GM12872 (cell line): ENCODE results near the gene TTC38.

Source experiments
- CTCF ChIP-seq: IDR thresholded peaks from 3 replicates; pipeline ENCODE4 v1.5.1; 2011; ENCODE audit warnings: low read depth, mild to moderate bottlenecking, low read length, moderate library complexity; ENCODE audit not compliant: insufficient read depth

TTC38 gene

GRCh38 chr22:46328797-46329196 lies 61.0 kb downstream of the TTC38 start:
- TF ChIP-seq CTCF: no peak

GRCh38 chr22:46329616-46330015 lies 61.8 kb downstream of the TTC38 start:
- no peak for TF ChIP-seq CTCF

- TF ChIP-seq CTCF: no peak
Observed at GRCh38 chr22:46330426-46330825, 62.6 kb downstream of the TTC38 start.

GRCh38 chr22:46331496-46331895 lies 63.7 kb downstream of the TTC38 start:
- no peak for TF ChIP-seq CTCF

GRCh38 chr22:46335201-46336118 lies 67.7 kb downstream of the TTC38 start, which contains the start of gene TRMU:
TSS of gene TRMU (plus strand) at chr22:46335714. CDS start at chr22:46335765, 51 bp downstream.
- no peak for TF ChIP-seq CTCF

GRCh38 chr22:46336119-46337078 lies 68.6 kb downstream of the TTC38 start:
- TF ChIP-seq CTCF: no peak

GRCh38 chr22:46337870-46338269 lies 70.1 kb downstream of the TTC38 start:
- no peak for TF ChIP-seq CTCF
